HG02852 (cell line): ENCODE data around the gene GLRX3.
A peak's percentile ranks its signal among the peaks of the same experiment; 100 is the strongest.
"Not testable (repeated sequence)": the region's sequence is repeated elsewhere in the genome, so short reads cannot be mapped to it uniquely, and the experiment has no call there.

ENCODE experiments used
- ATAC-seq: cut with Tn5 transposase; IDR thresholded peaks from one replicate; pipeline ENCODE4 v1.9.1; 2021; ENCODE audit warnings: mild to moderate bottlenecking, moderate library complexity; ENCODE audit not compliant: unreplicated experiment

Gene GLRX3

DNA sequence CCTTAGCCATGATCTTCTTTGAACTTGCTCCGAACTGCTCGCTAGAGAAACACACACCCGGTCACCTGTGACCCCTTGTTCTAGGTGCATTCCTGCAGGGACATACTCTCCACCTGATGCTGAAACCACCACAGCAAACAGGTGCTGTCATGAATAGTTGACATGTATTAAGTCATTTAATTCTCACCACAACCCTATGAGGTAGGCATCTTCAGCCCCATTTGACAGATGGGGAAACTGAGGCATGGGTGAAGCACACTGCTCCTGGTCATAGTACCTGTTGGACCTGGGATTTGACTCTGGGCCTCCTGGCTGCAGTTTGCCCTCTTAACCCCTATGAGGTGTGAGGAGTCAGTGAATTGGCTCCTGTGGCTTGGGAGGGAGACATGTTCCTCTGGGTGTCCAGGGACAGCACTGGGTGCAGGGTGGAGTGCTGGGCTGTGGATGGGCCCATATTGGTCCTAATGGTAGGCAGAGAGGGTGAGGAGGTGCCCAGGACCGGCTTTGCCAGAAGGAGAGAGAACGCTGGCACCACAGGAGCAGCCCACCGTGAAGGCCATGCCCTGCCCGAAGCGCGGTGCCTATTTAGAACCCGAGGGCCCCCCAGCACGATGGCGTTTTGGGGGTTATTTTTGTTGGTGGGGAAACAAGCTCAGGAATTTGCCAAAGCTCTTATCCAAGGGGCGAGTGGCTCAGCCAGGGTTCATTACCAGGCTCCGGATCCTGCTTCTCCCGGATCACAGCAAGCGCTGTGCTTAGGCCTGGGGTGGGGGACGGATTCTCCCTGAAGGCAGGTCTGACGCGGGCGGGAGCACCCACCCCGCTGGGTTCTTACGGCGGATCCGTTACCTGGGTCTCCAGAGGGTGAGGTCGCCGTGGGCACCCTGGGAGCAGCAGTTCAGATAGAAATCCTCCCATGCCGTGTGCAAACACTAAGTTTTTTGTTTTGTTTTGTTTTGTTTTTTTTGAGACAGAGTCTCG is 52.3 kb downstream of the GLRX3 start:
- ATAC-seq: no peak

DNA sequence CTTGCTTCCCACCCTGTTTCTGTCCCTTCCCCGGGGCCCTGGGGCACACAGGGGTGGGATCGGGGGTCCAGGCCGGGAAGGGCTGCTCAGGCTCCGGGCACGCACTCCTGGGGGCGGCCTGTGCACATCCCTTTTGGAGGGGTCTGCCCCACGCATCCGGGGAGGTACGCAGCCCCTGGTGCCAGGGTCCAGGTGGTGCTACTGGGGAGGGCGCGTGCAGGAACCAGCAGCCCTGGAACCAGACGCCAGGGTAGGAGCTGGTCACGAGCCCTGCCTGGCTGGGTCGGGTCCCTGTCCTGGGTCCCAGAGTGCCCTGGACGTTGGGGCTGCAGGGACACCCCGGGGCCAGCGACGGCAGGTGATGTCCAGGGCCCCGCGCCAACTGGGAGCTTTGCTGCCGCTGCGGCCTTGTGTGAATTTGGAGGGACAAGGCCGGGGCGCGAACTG is 53.4 kb downstream of the GLRX3 start:
- ATAC-seq: no peak

DNA sequence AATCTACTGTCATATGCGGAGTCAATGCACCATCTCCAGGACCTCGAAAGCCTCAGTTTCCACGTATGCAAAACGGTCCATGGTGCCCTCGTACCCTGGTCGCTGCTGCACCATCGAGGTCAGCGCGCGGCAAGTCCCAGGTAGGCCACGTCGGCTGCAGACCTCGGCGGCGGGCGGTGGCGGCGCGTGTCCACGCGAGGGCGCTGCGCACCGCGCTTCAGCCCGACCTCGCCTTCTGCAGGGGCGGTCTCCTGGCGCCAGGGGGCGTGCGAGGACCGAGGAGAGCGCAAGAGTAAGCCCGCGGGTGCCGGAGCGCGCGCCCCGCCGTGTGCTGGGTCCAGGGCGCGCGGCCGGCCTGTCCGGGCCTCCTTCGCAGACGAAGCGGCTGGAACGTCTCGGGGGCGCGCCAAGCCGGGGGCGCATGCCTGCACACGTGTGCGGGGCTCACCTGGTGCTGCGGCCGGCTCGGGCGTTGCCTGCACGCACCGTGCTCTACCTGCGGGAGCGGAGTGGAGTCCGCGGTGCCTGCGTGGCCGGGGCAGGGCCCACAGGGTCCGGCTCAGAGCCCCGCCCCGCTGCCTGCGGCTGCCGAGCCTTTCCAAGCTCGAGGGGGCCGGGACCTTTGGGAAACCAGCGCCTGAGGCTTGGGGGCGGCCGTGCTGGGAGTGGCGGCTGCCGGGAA is 54.0 kb downstream of the GLRX3 start:
- ATAC-seq: peak; percentile 81

DNA sequence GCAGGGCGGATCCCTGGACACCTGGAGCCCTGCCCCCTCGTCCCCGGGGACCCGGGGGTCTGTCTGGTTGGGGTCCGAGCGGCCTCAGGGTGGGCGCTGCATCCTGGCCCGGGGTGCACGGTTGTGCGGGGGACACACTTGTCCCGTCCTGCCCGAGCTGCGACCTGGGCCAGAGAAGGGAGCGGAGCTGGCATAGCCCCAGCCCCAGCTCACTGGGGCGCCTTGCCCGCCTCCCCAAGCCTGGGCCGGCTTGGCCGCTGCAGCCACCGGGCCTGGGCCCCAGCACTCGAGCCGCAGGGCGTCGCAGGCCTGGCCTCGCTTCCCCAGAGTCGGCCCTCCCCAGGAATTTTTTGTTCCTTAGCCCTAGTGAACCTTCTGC is 54.5 kb downstream of the GLRX3 start:
- ATAC-seq: no peak

DNA sequence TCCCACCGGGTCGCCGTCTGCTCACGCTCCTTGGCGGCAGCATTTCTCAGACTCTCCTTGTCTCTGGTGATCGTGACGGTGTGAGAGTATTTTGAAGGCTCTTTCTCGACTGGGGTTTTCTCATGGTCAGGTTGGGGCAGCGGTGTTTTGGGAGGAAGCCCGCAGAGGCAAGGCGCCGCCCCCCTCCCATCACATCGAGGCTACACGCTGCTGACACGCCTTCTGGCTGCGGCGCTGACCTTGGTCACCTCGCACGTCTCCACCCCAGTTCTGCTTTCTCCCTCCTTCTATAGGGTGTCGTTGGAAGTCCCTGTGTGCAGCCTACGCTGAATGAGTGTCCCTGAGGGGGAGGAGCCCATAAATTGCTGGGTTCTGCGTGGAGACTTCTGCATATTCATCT is 55.2 kb downstream of the GLRX3 start:
- no peak for ATAC-seq

DNA sequence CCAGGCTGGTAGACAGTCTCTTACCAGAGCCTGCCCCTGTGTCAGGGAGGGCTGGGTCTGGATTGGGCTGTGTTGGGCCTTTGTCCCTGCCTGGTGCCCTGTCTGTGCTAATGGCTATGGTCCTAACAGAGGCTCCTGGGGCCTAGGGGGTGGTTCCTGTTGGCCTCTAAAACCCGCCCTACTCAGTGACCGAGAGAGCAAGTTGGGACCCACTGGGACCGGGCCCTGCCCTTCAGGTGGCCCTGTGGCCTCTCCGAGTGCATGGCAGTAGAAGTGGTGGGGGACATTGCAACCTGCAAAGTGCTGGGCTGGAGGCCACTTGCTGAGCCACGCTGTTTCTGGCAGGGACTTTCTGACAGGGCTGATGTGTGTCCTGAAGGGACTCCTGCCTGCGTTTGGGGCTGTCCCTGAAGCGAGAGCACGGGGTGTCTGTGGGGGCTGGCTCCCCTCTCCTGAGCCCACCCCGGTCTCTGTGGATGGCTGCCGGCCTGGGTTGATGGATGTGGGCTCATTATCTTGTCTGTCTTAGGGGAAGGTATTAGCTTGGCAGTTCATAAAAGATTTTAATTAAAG is 56.2 kb downstream of the GLRX3 start:
- no peak for ATAC-seq

DNA sequence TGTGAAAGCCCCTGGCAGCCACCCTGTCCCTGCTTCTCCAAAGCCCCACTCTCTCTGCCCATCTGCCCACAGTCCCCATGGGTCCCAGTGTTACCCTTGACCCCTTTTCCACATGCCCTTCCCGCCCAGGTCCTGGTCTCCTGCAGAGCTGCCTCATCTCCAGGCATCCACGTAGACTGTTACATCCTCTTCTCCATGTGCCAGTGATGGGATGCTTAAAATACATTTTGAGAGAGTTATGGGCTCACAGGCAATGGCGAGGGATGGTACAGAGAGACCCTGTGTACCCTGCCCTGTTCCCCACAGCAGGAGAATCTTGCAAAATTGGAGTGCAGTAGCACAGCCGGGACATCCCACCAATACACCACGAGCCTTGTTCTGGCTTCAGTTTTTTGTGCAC is 56.8 kb downstream of the GLRX3 start:
- ATAC-seq: no peak

DNA sequence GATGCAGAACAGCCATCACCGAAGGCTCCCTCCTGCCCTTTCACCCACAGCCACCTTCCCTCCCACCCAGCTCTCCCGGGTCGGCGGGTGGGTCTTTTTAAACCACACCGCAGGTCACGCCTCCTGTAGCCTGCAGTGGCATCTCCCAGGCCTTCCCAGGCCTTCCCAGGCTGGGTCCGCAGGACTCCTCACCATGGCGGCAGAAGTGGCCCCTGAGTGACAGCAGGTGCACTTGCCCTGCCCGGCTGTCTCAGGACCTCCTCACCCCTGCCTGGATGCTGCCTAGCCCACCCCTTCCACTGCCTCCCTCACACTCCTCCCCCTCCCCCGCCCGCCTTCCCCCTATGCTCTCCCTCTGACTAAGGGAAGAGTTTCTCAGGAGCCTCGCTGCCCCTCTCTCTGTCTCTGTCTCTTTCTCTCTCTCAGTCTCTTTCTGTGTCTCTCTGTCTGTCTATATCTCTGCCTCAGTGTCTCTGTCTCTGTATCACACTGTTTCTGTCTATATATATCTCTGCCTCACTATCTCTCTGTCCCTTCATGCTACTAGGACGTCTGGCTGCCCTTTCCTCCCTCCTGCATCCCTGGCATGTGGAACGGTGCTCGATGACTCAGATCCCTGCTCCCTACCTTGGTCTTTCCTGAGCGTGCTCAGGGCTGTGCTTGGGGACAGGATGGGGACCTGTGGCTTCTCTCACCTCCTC is 57.5 kb downstream of the GLRX3 start:
- no peak for ATAC-seq

DNA sequence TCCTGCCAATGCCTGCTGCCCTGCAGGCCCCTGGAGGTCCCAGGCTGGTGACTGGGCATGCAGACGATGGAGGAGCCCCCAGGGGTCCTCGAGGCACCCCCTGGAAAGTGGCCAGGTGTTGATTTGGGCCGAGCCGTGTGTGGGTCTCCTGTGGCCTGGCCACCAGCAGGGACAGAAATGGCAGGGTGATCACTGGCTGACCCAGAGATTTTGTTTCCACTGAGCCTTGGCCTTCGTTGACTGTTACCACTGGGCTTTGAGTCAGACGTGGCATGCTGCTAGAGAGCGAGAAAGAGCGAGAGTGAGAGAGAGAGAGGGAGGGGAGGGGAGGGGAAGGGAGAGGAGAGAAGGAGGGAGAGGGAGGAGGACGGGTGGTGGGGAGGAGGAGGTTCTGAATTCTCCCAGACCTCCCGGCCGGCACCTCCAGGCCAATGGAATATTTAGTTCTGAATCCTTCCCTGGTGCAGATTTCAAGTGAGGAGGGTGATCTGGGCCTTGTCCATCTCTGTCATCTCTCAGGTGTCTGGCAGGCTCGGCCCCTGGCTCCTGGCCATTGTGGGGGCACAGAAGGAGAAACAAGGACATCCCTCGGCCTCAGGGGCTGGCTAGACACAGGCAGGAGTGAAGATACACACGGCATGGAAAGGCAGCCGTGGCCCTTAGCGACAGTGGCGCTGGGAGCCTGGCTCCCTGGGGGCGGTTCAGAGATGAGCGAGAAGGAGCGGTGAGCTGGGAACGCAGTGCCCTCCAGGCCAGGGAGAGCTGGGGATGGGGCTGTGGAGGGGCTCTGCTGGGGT is 58.2 kb downstream of the GLRX3 start:
- no peak for ATAC-seq

DNA sequence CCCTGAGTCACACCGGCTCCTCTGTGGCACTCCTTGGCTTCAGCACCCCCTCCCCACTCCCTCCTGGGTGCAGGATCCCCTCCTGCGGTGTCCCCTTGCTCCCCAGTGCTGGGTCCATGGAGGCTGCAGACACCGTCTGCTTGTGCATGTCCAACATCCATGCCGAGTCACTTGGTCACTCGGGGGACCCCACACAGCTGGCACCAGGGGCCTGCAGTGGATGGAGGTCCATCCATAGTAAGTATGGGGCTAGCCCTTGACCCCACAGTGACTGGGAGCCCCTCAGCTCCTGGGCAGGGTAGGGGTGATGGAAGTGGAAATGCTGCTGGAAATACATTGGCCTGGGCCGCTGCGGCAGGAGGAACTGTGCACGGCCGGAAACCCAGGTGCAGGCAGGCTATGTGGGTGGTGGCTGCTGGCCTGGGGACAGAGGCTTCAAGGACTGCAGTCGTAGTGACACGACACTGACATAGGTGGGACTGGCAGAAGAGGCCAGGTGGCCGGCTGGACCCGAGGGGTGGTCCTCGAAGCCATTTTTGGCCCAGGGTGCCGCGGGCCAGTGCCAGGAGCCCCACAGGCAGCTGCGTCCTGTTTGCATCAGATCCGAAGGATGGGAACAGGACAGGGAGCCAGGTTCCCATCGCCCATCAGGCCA is 58.9 kb downstream of the GLRX3 start:
- ATAC-seq: no peak

DNA sequence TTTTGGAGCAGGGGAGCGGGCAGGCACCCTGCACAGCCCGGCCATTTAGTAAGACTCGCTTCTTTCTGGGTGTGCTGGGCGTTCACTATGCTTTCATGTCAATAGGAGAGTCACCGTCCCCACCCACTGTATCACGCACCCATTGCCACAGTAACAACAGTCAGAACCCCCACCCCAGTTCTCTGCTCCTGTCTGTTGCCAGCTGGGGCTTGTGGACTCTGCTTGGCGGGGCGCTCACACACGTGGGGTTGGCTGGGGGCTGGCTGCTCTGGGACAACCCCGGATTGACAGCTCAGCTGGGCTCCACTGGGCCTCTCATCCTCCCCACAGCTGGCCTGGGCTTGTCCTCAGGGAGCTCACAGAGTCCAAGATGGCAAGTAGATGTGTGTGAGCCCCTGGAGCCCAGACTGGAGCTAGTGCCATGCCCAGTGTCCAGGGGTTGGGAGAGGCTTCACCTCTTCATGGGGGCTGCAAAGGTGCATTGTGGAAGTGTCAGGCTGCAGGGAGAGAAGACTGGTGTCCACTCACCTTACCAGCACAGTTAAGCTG is 59.6 kb downstream of the GLRX3 start:
- ATAC-seq: no peak

DNA sequence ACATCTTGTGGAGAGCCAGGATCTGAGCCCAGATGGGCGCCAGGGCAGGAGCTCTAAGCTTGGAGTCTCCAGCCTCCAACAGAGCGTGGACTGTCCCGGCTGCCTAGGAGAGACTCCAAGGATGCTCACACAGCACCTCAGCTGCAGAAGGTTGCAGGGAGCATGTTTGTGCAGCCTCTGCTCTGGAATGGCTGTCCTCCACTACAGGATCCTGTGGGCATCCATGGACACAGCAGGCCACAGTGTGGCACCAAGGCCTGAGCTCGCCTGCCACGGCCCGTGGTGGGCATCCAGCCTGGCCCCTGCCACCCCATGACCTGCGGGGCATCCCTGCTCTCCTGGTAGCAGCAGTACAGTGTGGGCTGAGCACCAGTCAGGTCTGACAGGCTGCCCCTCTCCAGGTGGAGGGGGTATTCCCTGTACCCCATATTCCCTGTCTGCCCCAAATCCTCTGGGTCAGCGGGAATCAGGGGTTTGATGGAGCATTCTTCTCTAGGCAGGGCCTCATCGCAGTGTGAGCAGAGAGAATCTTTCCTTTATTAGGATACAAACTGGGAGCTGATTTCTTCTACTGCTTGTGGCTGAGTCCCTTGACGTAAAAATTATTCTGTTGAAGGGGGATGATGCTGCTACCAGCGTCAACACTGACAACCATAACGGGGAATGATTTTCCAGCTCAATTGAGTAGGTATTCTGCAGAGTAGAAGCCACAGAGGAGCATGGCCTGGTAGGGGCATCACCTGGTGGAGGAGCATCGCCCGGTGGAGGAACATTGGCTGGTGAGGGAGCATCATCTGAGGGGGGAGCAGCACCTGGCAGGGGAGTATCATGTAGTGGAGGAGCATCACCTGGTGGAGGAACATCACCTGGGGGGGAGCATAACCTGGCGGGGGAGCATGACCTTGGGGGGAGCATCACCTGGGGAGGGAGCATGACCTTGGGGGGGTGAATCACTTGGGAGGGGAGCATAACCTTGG is 60.6 kb downstream of the GLRX3 start:
- no peak for ATAC-seq

DNA sequence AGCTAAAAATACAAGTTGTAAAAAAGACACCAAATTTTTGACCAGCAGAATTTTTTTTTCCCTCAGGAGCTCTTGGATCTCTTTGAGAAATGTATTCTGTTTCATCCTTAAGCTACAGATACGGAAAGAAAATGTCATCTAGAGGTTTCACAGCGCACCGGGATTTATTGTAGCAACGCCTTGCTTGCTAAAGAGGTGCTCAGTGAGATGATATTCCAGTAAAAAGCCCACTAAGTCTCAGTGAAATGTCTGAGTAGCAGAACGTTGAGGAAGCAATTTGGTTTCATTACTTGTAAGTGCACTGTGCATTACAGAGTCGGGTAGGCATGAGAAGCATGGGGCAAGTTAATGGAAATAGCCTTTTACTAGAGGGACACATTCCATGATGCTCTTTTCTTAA is 62.5 kb downstream of the GLRX3 start:
- ATAC-seq: no peak

DNA sequence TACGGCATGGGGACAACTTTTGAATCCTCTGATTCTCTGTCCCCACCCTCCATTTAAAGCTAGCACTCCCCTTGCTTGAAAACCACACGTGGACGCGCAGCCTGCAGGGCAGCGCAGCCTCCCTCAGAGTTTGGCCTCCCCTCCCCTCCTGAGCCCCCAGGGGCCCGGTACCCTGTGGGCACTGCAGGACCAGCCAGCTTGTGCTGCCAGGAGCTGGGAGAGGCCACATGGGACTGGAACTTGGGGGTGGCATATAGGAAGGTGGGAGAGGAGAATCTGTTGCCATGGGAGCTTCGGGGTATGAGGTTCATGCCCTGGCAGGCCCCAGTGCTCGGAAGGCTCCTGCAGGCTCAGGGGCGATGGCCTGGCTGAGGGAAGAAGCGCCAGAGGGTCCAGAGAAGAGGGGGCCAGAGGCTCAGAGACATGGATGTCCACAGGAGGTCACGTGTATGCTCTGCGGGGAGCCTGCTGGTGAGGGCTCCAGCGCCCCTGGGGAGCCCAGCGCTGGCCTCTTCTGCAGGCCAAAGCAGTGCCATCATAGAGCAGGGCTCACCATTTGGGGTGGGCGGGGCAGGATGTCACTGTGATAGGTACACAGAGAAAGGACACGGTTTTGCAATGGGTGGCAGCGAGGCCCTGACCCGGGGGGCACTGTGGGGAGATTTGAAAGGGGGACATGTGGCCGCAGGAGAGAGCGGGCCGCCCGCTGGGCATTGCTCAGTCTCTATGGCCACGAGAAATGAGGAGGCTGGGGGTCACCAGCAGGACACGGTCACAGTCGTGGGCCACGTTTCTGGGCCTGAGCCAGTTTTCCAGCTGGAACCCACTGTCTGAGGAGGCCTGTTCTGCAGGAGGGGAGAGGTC is 64.2 kb downstream of the GLRX3 start:
- no peak for ATAC-seq

DNA sequence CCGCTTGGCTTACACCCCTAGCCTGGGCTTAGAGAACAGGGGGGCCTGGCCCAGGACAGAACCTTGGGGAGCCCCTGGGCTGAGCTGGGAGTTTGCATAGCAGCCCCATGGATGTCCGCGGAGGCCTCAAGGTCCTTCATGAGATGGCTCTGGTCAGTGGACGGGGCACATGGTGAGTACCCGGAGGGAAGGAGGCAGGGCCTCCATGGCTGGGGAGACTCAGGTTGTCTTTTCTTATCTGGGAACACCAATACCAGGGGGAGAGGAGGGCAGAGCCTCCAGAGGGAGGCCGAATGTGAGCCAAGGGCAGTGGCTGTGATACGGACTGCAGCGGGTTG is 64.8 kb downstream of the GLRX3 start:
- ATAC-seq: no peak

DNA sequence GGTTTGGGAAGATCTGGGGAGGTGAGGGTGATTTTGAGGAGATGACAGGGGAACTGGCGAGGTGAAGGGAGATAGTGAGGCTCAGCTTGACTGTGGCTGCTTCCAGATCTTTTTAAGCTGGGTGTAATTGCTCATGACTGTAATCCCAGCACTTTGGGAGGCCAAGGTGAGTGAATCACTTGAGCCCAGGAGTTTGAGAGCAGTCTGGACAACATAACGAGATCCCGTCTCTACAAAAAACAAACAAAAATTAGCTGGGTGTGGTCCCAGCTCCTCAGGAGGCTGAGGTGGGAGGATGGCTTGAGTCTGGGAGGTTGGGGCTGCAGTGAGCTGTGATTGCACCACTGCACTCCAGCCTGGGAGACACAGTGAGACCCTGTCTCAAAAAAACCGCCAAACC is 66.0 kb downstream of the GLRX3 start:
- ATAC-seq: not testable (repeated sequence)

DNA sequence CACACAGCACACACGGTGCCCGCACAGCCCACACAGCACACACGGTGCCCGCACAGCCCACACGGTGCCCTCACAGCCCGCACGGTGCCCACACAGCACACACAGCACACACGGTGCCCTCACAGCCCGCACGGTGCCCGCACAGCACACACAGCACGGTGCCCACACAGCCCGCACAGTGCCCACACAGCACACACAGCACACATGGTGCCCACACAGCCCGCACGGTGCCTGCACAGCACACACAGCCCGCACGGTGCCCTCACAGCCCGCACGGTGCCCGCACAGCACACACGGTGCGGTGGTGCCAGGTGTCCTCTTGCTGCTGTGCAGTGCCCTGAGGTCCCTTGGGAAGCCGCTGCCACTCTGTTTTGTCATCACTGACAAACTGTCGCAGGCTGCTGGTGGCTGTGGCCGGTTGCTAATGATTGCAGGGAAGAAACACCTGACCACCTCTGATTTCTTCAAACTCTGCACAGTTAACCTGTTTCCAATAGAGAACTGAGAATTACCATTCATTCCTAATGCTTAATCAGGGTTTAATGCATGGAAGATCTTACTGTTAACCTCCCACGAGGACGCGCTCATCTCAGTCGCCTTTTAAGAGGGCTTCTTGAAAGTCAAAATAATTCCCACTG is 66.9 kb downstream of the GLRX3 start:
- no peak for ATAC-seq
